ENCODE data around the gene MRPL58. TPM values are rescaled to one million over a fixed set of nuclear protein-coding genes. Genes with fewer than 3 reads are reported as not detected.

MRPL58 gene
- total RNA-seq, 1 donor from 2014 or later = 23.8 TPM

DNA sequence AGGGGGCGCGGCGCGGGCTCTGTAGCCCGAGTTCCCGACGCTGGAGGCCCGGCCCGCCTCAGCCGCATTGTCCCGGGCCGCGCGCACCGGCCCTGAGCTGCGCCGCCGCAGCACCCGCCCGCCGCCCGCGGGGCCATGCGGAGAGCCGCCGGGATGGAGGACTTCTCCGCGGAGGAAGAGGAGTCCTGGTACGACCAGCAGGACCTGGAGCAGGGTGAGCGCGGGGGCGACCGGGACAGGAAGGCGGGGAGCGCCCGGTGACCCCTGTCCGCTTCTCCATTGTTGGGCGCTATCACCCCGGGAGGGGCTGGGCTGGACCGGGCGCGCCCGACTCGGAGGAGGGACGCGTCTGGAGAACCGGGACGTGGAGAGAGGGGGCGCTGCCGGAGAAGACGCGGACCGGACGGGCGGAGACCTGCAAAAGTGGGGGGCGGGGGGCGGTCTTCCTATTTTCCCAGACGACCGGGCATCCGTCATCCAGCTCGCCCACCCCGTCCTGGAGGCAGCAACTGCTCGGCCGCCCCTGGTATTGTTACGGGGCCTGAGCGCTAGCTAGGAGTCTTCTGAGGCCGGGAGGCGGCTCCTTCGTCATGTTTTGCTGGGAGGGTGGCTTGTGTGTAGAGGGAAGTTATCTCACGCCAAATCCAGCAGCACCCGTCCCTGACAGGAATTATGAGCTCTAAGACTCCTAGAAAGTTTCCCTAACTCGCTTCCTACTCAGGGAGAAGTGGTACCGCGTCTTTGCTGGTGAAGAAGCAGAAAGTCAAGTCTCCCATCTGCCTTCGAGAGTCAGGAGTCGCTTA lies 24.4 kb upstream of the MRPL58 start:
- H3K36me3 ChIP-seq (ENCODE audit: insufficient read depth, low read length) = no peaks in the 10 kb centered on the region
- peaks cover 34% of the 10 kb centered on the region for H4K20me1 ChIP-seq (ENCODE audit: insufficient read depth, low read length)
- H3K27ac ChIP-seq (ENCODE audit: low read depth, low read length) = peak overlapping the region; percentile 97
- peaks cover 16% of the 10 kb centered on the region for H3K4me1 ChIP-seq (ENCODE audit: insufficient read depth, low read length)
- no peaks in the 10 kb centered on the region for H3K9me3 ChIP-seq (ENCODE audit: insufficient read depth, low read depth, low read length)
- H3K9me3 Mint-ChIP-seq (ENCODE audit: unreplicated experiment) = no peaks in the 10 kb centered on the region
- peak overlapping the region; percentile 67 for H2AFZ ChIP-seq (ENCODE audit: low read depth, low read length)
- TF ChIP-seq EZH2 (IDR thresholded peaks at IDR 0.05; ENCODE audit: insufficient read depth, low read length) (no peak), CTCF (IDR thresholded peaks at IDR 0.05; ENCODE audit: insufficient read depth, low read depth, low read length) (no peak)
- FAIRE-seq (no peak), DNase-seq (ENCODE audit: low read depth) (peak; percentile 72)
- peak overlapping the region; percentile 96 for H3K27ac Mint-ChIP-seq (ENCODE audit: unreplicated experiment)
- no peaks in the 10 kb centered on the region for H3K27me3 ChIP-seq (ENCODE audit: insufficient read depth, low read length)
- H3K4me1 Mint-ChIP-seq (ENCODE audit: low read depth, unreplicated experiment) = peaks cover 20% of the 10 kb centered on the region
- no peaks in the 10 kb centered on the region for H3K36me3 Mint-ChIP-seq (ENCODE audit: low read depth, unreplicated experiment)
- H3K27me3 Mint-ChIP-seq (ENCODE audit: low read depth, unreplicated experiment) = no peaks in the 10 kb centered on the region
- H3K4me3 ChIP-seq (ENCODE audit: insufficient read depth, low read depth, low read length) = peak overlapping the region; percentile 90
- peak overlapping the region; percentile 97 for H3K4me2 ChIP-seq (ENCODE audit: low read length)
- H3K9ac ChIP-seq (ENCODE audit: low read length) = peak overlapping the region; percentile 99
- peak overlapping the region; percentile 91 for H3K4me3 Mint-ChIP-seq (ENCODE audit: unreplicated experiment)
- peaks cover 43% of the 10 kb centered on the region for H3K79me2 ChIP-seq (ENCODE audit: insufficient read depth, low read length)

DNA sequence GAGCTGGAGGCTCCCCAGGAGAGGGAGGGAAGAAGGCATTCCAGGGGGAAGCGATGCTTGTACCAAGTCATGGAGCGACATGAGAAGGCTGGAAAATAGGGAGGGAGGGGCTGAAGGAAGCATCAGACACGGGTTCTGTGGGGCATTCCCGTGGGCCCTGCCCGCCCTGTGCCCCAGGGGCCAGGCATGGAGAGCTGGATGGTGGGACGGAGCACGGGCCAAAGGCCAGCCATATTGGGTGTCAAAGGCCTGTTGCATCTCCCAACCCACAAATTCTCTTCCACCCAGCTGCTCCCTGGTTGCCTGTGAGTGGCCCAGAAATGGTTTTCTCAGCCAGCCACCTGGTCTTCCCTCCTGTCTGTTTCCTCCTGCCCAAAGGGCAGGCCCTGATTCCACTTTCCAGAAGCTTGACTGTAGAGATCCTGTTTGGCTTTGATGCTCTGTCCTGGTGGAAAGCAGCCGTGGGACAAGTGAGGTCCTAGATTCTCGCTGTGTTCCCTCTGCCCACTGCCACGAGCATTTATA lies 21.8 kb upstream of the MRPL58 start:
- DNase-seq (ENCODE audit: low read depth) = no peak
- Histone ChIP-seq H2AFZ (ENCODE audit: low read depth, low read length) (no peak overlapping the region), H3K4me2 (ENCODE audit: low read length) (no peak overlapping the region), H3K9ac (ENCODE audit: low read length) (no peak overlapping the region), H3K27me3 (ENCODE audit: insufficient read depth, low read length) (no peaks in the 10 kb centered on the region), H4K20me1 (ENCODE audit: insufficient read depth, low read length) (peaks cover 59% of the 10 kb centered on the region), H3K36me3 (ENCODE audit: insufficient read depth, low read length) (no peaks in the 10 kb centered on the region), H3K9me3 (ENCODE audit: insufficient read depth, low read depth, low read length) (no peaks in the 10 kb centered on the region), H3K79me2 (ENCODE audit: insufficient read depth, low read length) (peaks cover 59% of the 10 kb centered on the region), H3K4me1 (ENCODE audit: insufficient read depth, low read length) (peaks cover 23% of the 10 kb centered on the region), H3K27ac (ENCODE audit: low read depth, low read length) (no peak overlapping the region), H3K4me3 (ENCODE audit: insufficient read depth, low read depth, low read length) (no peak overlapping the region)
- Mint-ChIP-seq H3K27me3 (ENCODE audit: low read depth, unreplicated experiment) (no peaks in the 10 kb centered on the region), H3K27ac (ENCODE audit: unreplicated experiment) (no peak overlapping the region), H3K4me3 (ENCODE audit: unreplicated experiment) (no peak overlapping the region), H3K36me3 (ENCODE audit: low read depth, unreplicated experiment) (peaks cover 6% of the 10 kb centered on the region), H3K9me3 (ENCODE audit: unreplicated experiment) (no peaks in the 10 kb centered on the region), H3K4me1 (ENCODE audit: low read depth, unreplicated experiment) (peaks cover 26% of the 10 kb centered on the region)
- FAIRE-seq = no peak
- no peak for TF ChIP-seq EZH2 (IDR thresholded peaks at IDR 0.05; ENCODE audit: insufficient read depth, low read length)
- no peak for TF ChIP-seq CTCF (IDR thresholded peaks at IDR 0.05; ENCODE audit: insufficient read depth, low read depth, low read length)

- no peak overlapping the region for H2AFZ ChIP-seq (ENCODE audit: low read depth, low read length)
- H3K79me2 ChIP-seq (ENCODE audit: insufficient read depth, low read length) = peaks cover 66% of the 10 kb centered on the region
- H3K4me3 ChIP-seq (ENCODE audit: insufficient read depth, low read depth, low read length) = no peak overlapping the region
- DNase-seq (ENCODE audit: low read depth) (no peak), FAIRE-seq (no peak)
- no peaks in the 10 kb centered on the region for H3K36me3 ChIP-seq (ENCODE audit: insufficient read depth, low read length)
- H4K20me1 ChIP-seq (ENCODE audit: insufficient read depth, low read length) = peaks cover 64% of the 10 kb centered on the region
- Mint-ChIP-seq H3K4me1 (ENCODE audit: low read depth, unreplicated experiment) (peaks cover 24% of the 10 kb centered on the region), H3K36me3 (ENCODE audit: low read depth, unreplicated experiment) (peaks cover 6% of the 10 kb centered on the region), H3K9me3 (ENCODE audit: unreplicated experiment) (no peaks in the 10 kb centered on the region), H3K4me3 (ENCODE audit: unreplicated experiment) (no peak overlapping the region), H3K27me3 (ENCODE audit: low read depth, unreplicated experiment) (no peaks in the 10 kb centered on the region), H3K27ac (ENCODE audit: unreplicated experiment) (peak overlapping the region; percentile 72)
- no peaks in the 10 kb centered on the region for H3K27me3 ChIP-seq (ENCODE audit: insufficient read depth, low read length)
- peaks cover 20% of the 10 kb centered on the region for H3K4me1 ChIP-seq (ENCODE audit: insufficient read depth, low read length)
- TF ChIP-seq EZH2 (IDR thresholded peaks at IDR 0.05; ENCODE audit: insufficient read depth, low read length) (no peak), CTCF (IDR thresholded peaks at IDR 0.05; ENCODE audit: insufficient read depth, low read depth, low read length) (no peak)
- no peak overlapping the region for H3K27ac ChIP-seq (ENCODE audit: low read depth, low read length)
- H3K9ac ChIP-seq (ENCODE audit: low read length) = no peak overlapping the region
- H3K4me2 ChIP-seq (ENCODE audit: low read length) = no peak overlapping the region
- H3K9me3 ChIP-seq (ENCODE audit: insufficient read depth, low read depth, low read length) = no peaks in the 10 kb centered on the region
These were observed 20.2 kb upstream of the MRPL58 start for GRCh38 chr17:74992223-74992622.

Measured in astrocyte (in vitro differentiated cells and primary cell).